K562 (cell line): ENCODE measurements around the gene ATAD5. TPM values are rescaled to one million over a fixed set of nuclear protein-coding genes. Genes with fewer than 3 reads are reported as not detected.

Source experiments
- AFF1 ChIP-seq, 2 experiments: fragments of 450-650 bp; IDR thresholded peaks; 2 replicates each; pipeline ENCODE4 v1.6.1; 2018; ENCODE audit warnings: mild to moderate bottlenecking in 2 of 2, low read depth in 1 of 2; ENCODE audit not compliant: partially characterized antibody in 2 of 2
- CBFB ChIP-seq: sonication (generic); formaldehyde crosslinking; IDR thresholded peaks from 2 replicates; pipeline ENCODE4 v1.4.0; 2020; ENCODE audit warnings: mild to moderate bottlenecking, missing genetic modification reagents
- CEBPZ ChIP-seq: fragments of 150-350 bp; IDR thresholded peaks from 2 replicates; pipeline ENCODE4 v1.6.1; 2014; ENCODE audit warnings: low read depth, mild to moderate bottlenecking, low read length, borderline replicate concordance
- FOXA1 ChIP-seq: fragments of 450-650 bp; IDR thresholded peaks from 2 replicates; pipeline ENCODE4 v1.6.1; 2016; ENCODE audit warnings: mild to moderate bottlenecking, borderline replicate concordance
- PHF21A ChIP-seq: fragments of 450-650 bp; IDR thresholded peaks from 2 replicates; pipeline ENCODE4 v1.6.1; 2017; ENCODE audit warnings: low read depth, borderline replicate concordance
- RERE ChIP-seq: sonication (generic); formaldehyde crosslinking; IDR thresholded peaks from 2 replicates; pipeline ENCODE4 v1.8.0; 2023; ENCODE audit warnings: missing genetic modification reagents, mild to moderate bottlenecking, borderline replicate concordance
- SP2 ChIP-seq: IDR thresholded peaks from 2 replicates; pipeline ENCODE4 v1.6.1; 2011; ENCODE audit warnings: mild to moderate bottlenecking, low read depth, low read length, moderate library complexity; ENCODE audit not compliant: poor library complexity, severe bottlenecking; ENCODE audit errors: extremely low read depth
- ZNF695 ChIP-seq: fragments of 450-650 bp; formaldehyde crosslinking; IDR thresholded peaks from 2 replicates; pipeline ENCODE4 v1.4.0; 2020; ENCODE audit warnings: mild to moderate bottlenecking, moderate library complexity
- ZNF75A ChIP-seq: fragments of 450-650 bp; formaldehyde crosslinking; IDR thresholded peaks from 2 replicates; pipeline ENCODE4 v1.4.0; 2020; ENCODE audit warnings: mild to moderate bottlenecking
- polyA plus RNA-seq, 8 experiments: library from polyadenylated mRNA; depleted of rRNA in 4 of 8; stranded (reverse) in 5 of 8; unstranded in 3 of 8; fragments of >200 nt; fragmentation: Nextera tagmentation in 2 of 8; fragmentation: Illumina TruSeq in 1 of 8; extraction: Ambion mirVana in 2 of 8; extraction: Trizol in 1 of 8; gene quantifications; 2 replicates each; pipeline versions ENCODE4 v1.2.1 to v1.2.3, GENCODE V29; 2011 to 2014; ENCODE audit warnings: inconsistent platforms in 1 of 8, missing spikeins in 1 of 8
- total RNA-seq, 7 experiments: library from RNA; depleted of rRNA in 6 of 7; stranded (reverse); fragments of >200 nt in 6 of 7; fragmentation: Illumina TruSeq in 2 of 7; extraction: Trizol in 2 of 7; gene quantifications; 2 replicates each; pipeline versions ENCODE4 v1.2.1 to v1.2.3, GENCODE V29; 2011 to 2021; ENCODE audit warnings: low replicate concordance in 1 of 7
- TF ChIP-seq, protein P1 (sequence below): fragments of 450-650 bp; IDR thresholded peaks from 2 replicates; pipeline ENCODE4 v1.6.1; 2016; ENCODE audit warnings: mild to moderate bottlenecking

Gene ATAD5
- total and polyA plus RNA-seq, 9 of the 15 experiments (the other 6 are each of a cell fraction or from before 2014, with no cell fraction given), result 4.6 to 25.6 (median 19.5) TPM

DNA sequence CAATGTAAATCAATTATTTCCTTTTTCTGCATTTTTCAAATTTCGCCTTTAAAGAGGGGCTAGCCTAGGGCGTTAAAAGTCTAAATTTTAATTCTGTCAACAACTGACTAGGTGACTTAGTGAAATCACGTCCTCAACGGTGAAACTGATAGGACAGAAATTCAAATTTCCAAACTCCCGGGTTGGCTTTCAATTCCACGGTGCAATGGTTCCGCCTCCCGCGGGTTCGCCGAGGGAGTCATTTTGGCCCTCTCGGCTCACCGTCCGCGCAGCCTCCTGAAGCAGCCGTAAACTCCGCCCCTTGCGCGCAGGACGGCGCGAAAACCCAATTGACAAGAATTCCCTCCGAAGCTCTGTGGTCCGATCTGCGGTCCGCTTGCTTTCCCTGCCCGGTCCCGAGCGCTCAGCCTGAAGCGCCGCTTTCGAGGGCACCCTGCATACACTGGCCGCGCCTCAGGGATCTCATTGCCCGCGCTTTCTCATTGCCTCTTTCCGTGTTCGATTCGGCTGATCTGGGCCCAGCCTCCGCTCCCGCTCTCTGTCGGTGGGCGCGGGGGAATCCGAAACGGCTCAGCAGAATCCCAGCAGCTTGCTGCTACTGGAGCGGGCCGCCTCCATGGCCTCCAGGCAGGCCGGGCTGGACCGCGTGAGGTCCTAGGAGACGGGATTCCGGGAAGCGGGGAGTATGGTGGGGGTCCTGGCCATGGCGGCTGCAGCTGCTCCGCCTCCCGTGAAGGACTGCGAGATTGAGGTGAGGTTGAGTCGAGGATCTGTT lies at the start of gene ATAD5 (continued):
- TF ChIP-seq RERE (CRISPR knock-in tag) (no peak), SP2 (no peak), AFF1 (IDR thresholded peaks at IDR 0.05; ENCODE audit: low read depth in 1 of 2, partially characterized antibody in 2 of 2) (peak in 1 of 2 experiments; percentile 66), CBFB (CRISPR knock-in tag) (no peak), ZNF75A (CRISPR knock-in tag) (no peak), ZNF695 (no peak), CEBPZ (no peak), FOXA1 (no peak), PHF21A (no peak)
- TF ChIP-seq, protein P1, sequence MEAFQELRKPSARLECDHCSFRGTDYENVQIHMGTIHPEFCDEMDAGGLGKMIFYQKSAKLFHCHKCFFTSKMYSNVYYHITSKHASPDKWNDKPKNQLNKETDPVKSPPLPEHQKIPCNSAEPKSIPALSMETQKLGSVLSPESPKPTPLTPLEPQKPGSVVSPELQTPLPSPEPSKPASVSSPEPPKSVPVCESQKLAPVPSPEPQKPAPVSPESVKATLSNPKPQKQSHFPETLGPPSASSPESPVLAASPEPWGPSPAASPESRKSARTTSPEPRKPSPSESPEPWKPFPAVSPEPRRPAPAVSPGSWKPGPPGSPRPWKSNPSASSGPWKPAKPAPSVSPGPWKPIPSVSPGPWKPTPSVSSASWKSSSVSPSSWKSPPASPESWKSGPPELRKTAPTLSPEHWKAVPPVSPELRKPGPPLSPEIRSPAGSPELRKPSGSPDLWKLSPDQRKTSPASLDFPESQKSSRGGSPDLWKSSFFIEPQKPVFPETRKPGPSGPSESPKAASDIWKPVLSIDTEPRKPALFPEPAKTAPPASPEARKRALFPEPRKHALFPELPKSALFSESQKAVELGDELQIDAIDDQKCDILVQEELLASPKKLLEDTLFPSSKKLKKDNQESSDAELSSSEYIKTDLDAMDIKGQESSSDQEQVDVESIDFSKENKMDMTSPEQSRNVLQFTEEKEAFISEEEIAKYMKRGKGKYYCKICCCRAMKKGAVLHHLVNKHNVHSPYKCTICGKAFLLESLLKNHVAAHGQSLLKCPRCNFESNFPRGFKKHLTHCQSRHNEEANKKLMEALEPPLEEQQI, result no peak
